NK-92 (cell line): ENCODE data around the gene RAB7A.
"Not testable (repeated sequence)": the region's sequence is repeated elsewhere in the genome, so short reads cannot be mapped to it uniquely, and the experiment has no call there.

Experiments used
- DNase-seq: peaks from one replicate; lab custom pipeline; 2025; ENCODE audit not compliant: unreplicated experiment; lab: John Stamatoyannopoulos, UW

The RAB7A gene

DNA sequence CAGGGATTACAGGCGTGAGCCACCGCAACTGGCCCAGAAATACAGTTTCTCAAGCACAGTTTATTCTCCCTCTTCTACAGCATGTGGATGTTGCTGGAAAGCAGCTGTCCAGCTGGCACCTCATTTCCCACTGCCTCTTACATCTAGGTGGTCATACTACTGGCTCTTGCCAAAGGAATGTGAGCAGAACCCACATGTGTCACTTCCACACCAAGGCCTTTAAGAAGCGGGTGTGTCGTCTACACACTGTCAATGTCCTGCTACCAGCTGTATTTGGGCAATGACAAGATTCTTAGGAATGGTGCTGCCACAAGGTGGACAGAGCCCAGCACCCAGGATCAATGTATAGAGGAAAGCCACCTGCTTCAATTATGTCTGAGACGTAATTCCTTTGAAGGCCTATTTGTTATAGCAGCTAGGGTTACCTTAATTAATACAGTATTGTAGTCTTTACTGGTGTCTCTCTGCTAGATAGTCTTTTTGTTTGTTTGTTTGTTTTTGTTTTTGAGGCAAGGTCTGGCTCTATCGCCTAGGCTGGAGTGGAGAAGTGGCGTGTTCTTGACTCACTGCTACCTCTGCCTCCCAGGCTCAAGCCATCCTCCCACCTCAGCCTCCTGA lies 15.1 kb upstream of the RAB7A start:
- no peak for DNase-seq

DNA sequence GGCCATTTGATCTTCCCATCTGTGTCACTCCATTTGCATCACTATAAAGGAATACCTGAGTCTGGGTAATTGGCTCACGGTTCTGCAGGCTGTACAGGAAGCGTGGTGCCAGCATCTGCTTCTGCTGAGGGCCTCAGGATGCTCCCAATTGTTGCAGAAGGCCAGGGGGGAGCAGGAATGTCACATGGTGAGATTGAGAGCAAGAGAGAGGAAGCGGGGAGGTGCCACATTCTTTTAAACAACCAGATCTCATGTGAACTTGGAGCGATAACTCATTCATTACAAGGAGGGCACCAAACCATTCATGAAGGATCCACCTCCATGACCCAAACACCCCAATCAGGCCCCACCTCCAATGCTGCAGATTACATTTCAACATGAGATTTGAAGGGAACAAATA lies 13.1 kb upstream of the RAB7A start:
- no peak for DNase-seq

DNA sequence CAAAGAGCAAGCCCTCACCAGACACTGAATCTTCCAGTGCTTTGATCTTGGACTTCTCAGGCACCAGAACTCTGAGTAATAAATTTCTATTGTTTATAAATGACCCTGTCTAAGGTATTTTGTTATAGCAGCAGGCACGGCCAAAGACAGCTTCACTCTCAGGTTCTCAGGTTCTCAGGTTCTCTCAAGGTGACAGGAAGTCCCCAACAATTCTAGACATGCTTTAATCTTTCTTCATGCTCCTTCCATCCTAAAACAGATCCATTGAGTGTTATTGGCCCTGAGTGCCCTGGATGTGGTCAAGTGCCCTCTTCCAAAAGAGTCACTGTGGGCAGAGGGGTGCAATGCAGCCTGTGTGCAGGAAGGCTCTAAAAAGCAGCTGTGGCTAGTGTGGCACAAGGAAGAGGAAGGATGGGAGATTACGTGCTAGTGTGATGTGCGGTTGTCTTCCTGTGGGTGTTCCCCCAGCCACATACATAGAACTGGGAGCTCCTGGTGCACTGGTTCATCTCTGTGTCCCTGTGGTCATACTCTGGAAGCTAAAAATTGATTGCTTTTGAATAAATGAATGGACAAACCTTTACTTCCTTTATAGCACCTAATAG lies 11.0 kb upstream of the RAB7A start:
- no peak for DNase-seq

DNA sequence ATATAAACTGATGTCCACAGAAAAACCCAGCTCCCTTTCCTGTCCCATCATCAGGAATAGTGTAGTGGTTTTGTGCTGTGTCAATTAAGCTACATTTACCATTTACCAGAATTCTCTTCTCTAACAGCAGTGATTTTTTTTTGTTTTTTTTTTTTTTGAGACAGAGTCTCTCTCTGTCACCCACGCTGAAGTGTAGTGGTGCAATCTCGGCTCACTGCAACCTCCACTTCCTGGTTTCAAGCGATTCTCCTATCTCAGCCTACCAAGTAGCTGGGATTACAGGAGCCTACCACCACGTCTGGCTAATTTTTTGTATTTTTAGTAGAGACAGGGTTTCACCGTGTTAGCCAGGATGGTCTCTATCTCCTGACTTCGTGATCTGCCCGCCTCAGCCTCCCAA lies 7.1 kb upstream of the RAB7A start:
- DNase-seq, result not testable (repeated sequence)

DNA sequence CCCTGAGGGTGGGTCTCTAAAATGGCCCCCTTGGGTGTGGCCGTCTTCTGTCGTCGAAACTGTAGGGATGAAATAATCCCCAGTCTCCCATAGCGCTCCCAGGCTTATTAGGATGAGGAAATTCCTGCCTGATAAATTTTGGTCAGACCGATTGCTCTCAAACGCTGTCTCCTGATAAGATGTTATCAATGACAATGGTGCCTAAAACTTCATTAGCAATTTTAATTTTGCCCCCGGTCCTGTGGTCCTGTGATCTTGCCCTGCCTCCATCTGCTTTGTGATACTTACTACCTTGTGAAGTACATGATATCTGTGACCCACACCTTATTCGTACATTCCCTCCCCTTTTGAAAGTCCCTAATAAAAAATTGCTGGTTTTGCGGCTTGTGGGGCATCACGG lies 5.1 kb upstream of the RAB7A start:
- no peak for DNase-seq

DNA sequence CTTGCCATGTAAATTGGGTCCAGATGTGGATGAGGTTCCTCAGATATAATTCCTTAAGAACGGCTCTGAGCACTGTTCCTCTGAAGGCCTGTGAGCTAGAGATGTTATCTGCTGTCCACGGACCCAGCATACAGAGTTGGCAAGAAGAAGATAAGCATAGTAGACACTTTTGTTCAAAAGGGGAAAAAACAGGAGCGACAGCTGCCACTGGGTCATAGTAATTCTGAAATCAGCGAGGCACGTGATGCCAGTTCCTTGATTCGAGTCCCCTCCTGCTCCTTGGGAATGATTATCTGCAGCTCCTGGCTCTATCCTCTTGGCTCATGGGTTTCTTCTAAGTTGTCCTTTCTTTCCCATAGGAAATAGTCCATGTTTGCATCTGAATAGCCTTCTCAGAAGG lies 2.5 kb upstream of the RAB7A start:
- DNase-seq, result no peak

DNA sequence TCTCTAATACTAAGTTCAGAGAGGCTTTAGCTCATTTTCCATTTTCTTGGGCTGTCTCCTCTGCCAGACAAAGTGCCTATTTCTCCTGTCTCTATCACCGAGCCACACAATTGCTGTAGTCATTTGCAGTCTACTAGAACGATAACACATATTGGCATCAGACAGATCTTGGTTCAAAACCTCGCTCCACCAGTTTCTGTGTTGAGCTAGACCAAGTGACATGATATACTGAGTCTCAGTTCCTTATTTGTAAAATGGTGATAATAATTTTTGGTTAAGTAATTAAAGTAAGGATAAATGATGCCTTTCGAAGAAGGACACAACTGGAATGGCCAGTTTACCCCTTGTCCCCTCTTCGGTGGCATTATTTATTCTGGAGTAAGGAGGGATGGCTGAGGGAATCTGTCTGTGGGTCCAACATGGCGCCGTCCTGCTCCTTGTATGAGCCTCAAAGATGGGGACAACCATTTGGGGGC lies 398 bp upstream of the RAB7A start:
- DNase-seq, result no peak

DNA sequence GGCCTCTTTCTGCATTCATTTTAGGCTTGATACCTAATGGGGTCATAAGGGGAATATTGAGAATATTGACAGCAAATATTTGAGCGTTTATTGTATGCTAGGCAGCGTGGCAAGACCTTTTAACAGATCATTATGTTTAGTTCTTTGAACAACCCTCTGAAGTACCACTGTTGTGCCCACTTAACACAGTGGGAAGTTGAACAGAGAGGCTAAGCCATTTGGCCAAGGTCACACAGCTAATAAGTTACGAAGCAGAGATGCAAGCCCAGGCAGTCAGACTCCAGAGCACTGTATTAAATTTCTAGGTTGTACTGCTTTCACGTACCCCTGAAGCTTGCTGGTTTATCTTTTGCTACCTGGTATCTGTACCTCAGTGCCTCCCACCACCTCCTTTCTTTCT lies 1.1 kb downstream of the RAB7A start:
- DNase-seq, result no peak

DNA sequence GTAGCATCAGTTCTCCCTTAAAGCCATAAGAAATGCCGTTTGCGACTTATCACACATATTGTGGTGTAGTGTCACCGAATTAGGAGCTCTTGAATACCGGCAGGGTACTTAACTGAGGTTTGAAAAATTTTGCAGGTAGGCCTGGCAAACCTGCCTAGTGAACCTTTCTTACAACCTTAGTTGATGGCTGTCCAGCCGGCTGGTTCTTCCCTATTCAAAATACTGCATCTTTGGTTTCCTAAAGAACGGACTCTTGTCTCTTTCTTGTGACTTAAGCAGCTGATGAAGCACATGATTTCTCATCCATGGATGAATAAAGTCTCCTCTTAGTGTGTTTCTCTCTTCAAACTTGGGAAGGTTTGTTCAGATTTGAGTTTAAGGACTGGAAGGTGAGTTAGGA lies 1.5 kb downstream of the RAB7A start:
- DNase-seq, result no peak

DNA sequence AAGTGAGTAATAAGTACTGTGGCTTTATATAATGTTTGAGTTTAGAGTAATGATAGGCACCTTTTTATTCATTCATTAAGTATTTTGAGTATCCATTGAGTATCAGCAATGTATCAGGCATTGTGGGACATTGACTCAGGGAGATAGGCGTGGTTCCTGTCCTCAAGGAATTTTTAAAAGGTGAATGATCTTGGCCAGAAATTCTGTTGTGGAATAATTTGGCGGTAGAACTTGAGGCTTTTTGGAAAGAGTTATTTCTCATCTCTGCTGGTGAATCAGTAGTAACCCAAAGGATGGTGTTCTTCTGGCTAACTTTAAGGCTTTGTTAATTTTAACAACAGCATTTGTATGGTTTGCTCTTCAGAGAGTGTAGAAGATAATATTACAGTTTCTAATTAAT lies 2.0 kb downstream of the RAB7A start:
- no peak for DNase-seq

DNA sequence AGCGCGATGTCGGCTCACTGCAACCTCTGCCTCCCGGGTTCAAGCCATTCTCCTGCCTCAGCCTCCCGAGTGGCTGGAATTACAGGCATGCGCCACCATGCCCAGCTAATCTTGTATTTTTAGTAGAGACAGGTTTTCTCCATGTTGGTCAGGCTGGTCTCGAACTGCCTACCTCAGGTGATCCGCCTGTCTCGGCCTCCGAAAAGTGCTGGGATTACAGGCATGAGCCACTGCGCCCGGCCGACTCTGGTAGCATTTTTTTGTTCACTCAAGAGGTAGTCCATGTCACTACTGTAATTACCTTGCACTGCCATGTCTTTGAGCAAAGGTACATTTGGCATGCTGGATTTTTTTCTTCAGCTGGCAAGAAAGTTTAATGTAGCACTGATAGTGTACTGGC lies 2.5 kb downstream of the RAB7A start:
- not testable (repeated sequence) for DNase-seq

DNA sequence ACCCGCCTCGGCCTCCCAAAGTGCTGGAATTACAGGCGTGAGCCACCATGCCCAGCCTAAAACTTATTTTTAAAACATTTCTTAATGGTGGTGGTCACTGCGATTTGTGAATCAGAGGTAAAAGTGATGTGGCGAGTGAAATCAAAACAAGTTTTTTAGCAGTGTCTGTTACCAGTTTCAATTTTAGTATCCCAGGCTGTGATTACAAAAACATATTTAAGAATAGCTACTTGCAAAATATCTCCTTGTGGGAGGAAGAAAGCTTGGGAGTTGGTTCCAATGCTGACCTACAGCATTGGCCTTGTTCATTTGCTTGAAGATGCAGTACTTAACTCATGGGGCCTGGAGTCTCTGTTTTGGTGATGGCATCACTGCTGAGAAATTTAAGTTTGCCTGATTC lies 4.5 kb downstream of the RAB7A start:
- DNase-seq, result no peak

DNA sequence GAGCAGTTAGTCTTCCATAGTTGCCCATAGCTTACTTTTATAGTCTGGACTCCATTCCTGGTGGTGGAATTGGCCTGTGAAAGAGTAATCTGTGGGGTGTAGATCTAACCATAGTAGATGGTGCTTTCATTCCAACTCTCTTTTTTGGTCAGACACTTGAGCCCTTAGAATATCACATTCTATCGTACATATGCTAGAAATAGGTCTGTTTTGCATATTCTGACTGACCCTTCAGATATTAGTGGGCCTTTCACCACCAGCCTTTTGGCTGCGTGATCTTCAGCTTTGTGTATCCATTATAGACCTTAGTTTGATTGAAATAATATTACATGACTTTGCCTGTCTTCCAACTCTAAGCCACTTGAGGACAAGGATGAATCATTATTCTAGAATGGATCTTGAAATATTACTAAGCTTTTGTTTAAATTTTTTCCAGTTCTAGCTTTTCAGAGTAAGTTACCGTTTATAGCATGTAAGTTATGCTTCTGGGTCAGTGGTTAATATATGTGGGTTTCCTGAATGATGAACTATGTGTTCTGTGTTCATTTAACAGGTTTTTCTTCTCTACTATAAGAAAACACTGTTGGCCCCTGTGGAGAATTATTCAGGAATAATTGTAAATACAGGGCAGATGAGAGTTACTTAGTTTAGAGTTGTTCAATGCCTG lies 8.7 kb downstream of the RAB7A start:
- DNase-seq, result no peak

DNA sequence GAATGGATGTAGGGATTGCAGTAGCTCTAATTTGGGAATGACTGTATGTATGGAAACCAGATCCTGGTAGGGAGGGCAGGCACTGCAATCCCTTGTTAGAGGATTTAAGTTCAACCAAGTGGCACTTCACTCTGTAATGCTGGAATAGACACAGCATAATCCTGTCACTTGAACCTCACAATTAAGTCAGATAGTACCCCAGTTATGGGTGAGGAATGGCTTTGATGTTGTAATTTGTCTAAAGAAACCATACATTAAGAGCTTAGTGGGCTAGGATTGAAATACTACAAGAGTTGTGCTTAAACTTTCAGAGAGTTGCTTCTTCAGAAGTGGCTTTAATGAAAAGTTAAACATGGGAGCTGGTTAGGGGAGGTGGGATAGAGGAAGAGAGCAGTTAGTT lies 9.3 kb downstream of the RAB7A start:
- no peak for DNase-seq

DNA sequence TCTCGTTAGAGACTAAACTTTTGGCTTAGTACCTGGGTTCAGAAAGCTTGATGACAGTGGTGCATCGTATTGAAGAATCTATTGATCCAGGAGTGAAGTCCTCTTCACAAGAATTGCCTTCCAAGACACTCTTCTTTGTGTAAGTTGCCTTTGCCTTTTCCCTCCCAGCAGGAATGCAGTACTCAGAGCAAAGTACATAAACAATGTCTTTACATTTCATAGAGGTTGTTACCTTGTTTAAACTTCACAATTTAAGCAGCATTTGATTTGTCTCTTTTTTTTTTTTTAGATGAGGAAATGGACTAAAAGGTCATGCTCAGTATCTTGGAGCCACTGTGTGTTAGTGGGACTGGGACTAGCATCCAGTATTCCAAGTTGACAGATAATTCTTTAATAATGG lies 9.9 kb downstream of the RAB7A start:
- no peak for DNase-seq

DNA sequence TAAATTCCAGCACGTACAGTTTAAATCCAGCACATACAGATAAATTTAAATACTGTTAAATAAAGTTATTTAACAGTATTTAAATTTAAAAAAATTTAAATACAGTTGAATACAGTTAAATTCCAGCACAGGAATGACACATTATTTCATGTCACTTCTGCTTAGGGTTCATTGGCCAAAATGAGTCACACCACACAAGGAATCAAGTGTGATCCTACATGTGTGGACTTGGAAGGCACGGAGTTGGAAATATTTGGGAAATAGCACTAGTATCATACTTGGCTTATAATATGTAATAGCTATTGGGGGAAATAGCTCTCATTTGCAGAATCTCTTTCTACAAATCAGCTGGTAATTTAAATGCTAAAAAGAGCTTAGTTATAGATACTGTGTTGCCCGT lies 10.6 kb downstream of the RAB7A start:
- DNase-seq, result no peak

DNA sequence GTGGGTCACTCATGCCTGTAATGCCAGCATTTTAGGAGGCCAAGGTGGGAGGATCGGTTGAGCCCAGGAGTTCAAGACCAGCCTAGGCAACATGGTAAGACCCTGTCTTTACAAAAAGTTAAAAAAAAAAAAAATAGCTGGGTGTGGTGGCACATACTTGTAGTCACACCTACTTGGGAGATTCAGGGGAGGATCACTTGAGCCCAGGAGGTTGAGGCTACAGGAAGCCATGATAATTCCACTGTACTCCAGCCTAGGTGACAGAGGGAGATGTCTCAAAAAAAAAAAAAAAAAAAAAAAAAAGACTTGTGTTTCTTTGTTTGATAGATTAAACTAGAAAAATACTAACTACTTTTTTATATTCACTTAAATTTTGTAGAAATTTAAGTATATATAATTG lies 14.6 kb downstream of the RAB7A start:
- DNase-seq, result no peak

DNA sequence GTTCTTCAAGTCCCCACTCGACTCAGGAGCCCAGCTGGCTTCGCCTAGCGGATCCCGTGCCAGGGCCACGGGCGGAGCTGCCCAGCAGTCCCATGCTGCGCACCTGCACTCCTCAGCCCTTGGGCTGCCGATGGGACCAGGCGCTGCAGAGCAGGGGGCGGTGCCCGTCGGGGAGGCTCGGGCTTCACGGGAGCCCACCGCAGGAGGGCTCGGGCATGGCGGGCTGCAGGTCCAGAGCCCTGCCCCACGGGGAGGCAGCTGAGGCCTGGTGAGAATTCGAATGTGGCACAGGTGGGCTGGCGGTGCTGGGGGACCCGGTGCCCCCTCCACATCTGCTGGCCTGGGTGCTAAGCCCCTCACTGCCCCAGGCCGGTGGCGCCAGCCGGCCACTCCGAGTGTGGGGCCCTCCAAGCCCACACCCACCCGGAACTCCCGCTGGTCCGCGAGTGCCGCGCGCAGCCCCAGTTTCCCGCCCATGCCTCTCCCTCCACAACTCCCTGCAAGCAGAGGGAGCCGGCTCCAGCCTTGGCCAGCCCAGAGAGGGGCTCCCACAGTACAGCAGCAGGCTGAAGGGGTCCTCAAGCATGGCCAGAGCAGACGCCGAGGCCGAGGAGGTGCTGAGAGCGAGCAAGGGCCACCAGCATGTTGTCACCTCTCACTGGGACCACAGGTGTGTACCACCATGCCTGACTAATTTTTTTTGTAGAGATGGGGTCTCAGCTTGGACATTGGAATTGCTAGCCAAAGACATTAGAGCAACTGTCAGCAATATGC lies 17.0 kb downstream of the RAB7A start:
- no peak for DNase-seq

DNA sequence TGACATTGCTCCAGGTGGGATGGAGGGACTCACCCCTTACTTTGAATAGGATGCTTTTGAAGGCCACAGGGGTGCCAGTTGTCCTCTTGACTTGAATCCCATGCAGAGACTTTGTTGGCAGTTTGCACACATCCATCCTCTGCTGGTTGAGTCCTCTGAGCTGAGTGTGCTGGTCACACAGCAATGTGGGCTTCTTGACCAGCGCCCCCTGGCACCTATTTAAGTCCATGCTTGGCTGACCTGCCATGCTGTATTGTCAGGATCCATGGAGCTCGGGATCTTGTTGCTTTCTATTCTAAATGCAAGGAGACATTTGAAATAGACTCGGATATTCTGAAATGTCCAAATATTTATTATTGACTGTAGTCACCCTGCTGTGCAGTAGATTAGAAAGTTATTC lies 19.8 kb downstream of the RAB7A start:
- DNase-seq, result no peak

DNA sequence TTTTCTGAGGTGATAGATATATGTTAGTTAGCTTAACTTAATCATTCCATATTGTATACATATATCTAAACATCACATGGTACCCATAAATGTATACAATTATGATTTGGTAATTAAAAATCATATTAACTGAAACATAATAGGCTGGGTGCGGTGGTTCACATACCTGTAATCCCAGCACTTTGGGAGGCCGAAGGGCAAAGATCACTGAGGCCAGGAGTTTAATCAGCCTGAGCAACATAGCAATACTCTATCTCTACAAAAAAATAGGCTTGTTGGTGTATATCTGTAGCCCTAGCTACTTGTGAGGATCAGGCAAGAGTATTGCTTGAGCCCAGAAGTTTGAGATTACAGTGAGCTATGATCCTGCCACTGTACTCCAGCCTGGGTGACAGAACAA lies 20.9 kb downstream of the RAB7A start:
- DNase-seq, result no peak

DNA sequence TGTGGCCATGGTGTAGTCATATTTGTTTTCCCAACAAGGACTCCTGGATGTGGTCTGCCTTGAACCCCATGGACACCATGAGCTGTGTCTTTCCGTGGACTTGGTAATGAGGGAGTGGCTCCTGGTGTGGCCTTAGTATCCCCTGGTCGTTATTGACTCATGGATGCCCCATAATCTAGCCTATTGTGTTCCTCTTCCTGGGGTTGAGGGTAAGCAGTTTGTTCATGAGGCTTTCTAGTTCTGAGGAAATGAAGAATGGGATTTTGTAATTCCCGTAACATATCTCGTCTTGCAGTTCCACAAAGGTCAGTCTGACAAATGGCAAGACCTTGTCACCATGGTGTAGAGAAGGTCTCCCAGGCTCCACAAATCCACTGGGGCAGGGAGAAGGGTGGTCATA lies 22.6 kb downstream of the RAB7A start:
- no peak for DNase-seq

DNA sequence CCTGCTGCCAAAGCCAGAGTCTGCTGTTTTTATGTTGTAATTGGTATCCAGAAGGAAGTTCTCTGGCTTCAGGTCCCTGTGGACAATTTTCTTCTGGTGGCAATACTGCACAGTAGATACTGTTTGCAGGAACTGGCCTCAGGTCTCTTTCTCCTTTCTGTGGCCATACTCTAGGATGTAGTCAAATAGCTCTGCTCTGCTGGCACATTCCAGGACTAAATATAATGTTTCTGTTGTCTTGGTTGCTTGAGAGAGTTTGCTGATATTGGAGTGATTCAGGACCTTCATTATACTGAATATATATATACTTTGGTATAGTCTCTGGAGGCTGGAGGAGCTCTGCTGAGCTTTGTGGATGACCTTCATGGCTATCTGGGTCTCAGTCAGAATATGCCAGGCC lies 23.1 kb downstream of the RAB7A start:
- no peak for DNase-seq
